Measurements from ENCODE around the gene AS3MT.

AS3MT gene

GRCh38 chr10:102863660-102864059, 5.6 kb upstream of the AS3MT start:
- H3K4me3 ChIP-seq (ENCODE audit: low read depth, low read length), result no peak overlapping the region
- TF ChIP-seq, protein P1, sequence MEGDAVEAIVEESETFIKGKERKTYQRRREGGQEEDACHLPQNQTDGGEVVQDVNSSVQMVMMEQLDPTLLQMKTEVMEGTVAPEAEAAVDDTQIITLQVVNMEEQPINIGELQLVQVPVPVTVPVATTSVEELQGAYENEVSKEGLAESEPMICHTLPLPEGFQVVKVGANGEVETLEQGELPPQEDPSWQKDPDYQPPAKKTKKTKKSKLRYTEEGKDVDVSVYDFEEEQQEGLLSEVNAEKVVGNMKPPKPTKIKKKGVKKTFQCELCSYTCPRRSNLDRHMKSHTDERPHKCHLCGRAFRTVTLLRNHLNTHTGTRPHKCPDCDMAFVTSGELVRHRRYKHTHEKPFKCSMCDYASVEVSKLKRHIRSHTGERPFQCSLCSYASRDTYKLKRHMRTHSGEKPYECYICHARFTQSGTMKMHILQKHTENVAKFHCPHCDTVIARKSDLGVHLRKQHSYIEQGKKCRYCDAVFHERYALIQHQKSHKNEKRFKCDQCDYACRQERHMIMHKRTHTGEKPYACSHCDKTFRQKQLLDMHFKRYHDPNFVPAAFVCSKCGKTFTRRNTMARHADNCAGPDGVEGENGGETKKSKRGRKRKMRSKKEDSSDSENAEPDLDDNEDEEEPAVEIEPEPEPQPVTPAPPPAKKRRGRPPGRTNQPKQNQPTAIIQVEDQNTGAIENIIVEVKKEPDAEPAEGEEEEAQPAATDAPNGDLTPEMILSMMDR (IDR thresholded peaks at IDR 0.05; ENCODE audit: borderline replicate concordance, insufficient read depth, low read depth, low read length), result no peak

DNA sequence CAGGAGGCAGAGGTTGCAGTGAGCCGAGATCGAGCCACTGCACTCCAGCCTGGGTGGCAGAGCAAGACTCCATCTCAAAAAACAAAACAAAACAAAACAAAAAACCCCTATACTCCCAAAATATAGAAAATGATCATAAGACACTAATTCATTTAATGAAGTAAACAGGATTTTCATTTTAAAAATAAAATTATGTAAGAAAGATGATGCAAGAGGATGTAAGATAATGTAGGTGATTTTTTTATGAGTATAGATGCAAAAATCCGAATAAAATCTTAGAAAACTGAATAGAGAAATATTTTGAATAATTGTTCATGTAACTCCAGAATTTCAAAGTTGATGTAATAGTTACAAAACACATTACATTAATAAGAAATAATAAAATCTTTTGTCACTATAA, 3.6 kb upstream of the AS3MT start:
- TF ChIP-seq, protein P1 (IDR thresholded peaks at IDR 0.05; ENCODE audit: borderline replicate concordance, insufficient read depth, low read depth, low read length), result no peak
- H3K4me3 ChIP-seq (ENCODE audit: low read depth, low read length), result no peak overlapping the region

DNA sequence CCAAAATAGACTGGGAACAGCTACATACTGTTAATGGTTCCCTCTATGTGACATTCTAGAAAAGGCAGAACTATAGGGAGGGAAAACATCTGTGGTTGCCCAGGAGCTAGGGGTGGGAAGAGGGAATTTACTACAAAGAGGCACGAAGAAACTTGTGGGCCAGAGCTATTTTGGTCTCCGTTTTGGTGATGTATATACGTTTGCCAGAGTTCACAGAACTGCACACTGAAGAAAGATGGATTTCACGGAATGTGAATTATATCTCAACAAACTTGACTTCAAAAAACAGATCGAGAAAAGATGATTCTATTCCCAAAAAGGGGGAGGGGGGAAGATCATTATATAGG, 386 bp upstream of the AS3MT start:
- H3K4me3 ChIP-seq (ENCODE audit: low read depth, low read length), result peak overlapping the region; percentile 52
- TF ChIP-seq, protein P1 (IDR thresholded peaks at IDR 0.05; ENCODE audit: borderline replicate concordance, insufficient read depth, low read depth, low read length), result no peak

DNA sequence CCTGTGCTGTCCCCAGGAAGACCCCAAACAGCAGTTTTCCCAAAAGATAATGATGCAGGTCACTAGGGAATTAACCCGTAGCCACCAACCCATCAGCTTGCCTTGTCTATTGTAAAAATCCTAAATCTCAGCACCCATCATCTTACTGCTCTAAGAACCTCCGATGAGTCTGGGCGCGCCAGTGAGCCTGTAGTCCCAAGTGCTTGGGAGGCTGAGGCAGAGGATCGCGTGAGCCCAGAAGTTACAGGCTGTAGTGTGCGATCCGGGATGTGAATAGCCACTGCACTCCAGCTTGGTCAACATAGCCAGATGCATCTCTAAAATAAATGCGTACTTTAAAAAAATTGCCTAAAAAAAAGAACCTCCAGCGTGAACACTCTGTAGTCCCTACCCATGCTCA, 951 bp downstream of the AS3MT start:
- TF ChIP-seq, protein P1 (IDR thresholded peaks at IDR 0.05; ENCODE audit: borderline replicate concordance, insufficient read depth, low read depth, low read length), result no peak
- no peak overlapping the region for H3K4me3 ChIP-seq (ENCODE audit: low read depth, low read length)

- TF ChIP-seq, protein P1 (IDR thresholded peaks at IDR 0.05; ENCODE audit: borderline replicate concordance, insufficient read depth, low read depth, low read length), result no peak
- no peak overlapping the region for H3K4me3 ChIP-seq (ENCODE audit: low read depth, low read length)
Observed at GRCh38 chr10:102872163-102872562, 2.9 kb downstream of the AS3MT start.

DNA sequence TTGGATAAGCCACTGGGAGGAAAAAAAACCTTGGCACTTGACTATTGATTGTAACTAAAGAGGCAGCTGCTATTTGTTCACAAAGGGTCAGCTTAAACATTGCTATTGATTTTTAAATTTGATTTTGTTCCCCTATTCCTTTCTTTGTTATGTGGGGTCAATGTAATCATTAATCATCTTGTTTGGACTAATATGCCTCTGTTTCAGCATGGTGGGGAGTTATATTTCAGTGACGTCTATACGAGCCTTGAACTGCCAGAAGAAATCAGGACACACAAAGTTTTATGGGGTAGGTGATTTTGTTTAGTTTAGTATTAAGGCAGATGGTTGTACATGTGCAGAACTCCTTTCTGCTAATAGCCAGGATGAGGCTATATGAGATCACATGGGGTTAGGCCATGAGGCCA, 7.5 kb downstream of the AS3MT start:
- H3K4me3 ChIP-seq (ENCODE audit: low read depth, low read length), result no peak overlapping the region
- TF ChIP-seq, protein P1 (IDR thresholded peaks at IDR 0.05; ENCODE audit: borderline replicate concordance, insufficient read depth, low read depth, low read length), result no peak

GRCh38 chr10:102878629-102879028, 9.4 kb downstream of the AS3MT start:
- TF ChIP-seq, protein P1 (IDR thresholded peaks at IDR 0.05; ENCODE audit: borderline replicate concordance, insufficient read depth, low read depth, low read length), result no peak
- H3K4me3 ChIP-seq (ENCODE audit: low read depth, low read length), result no peak overlapping the region

Data from GM12875 (cell line).